Measurements from ENCODE around the gene KRTAP5-7.

DNA sequence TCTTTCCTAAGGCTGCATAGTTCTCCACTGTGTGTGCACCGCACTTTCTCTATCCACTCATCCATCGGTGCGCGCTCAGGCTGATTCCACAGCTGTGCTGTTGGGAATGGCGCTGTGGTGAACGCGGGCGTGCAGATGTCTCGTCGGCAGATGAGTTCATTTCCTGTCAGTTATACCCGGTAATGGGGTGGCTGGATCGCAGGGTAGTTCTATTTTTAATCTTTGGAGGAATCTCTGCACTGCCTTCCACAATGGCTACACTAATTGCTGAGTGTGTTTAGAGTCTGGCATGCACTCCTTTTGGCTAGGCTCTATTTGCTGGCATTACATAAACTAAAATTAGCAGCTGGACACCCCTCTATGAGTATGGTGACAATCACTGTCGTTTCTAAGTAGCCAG, 27.9 kb upstream of the KRTAP5-7 start:
- TF ChIP-seq, protein P1, sequence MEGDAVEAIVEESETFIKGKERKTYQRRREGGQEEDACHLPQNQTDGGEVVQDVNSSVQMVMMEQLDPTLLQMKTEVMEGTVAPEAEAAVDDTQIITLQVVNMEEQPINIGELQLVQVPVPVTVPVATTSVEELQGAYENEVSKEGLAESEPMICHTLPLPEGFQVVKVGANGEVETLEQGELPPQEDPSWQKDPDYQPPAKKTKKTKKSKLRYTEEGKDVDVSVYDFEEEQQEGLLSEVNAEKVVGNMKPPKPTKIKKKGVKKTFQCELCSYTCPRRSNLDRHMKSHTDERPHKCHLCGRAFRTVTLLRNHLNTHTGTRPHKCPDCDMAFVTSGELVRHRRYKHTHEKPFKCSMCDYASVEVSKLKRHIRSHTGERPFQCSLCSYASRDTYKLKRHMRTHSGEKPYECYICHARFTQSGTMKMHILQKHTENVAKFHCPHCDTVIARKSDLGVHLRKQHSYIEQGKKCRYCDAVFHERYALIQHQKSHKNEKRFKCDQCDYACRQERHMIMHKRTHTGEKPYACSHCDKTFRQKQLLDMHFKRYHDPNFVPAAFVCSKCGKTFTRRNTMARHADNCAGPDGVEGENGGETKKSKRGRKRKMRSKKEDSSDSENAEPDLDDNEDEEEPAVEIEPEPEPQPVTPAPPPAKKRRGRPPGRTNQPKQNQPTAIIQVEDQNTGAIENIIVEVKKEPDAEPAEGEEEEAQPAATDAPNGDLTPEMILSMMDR (IDR thresholded peaks at IDR 0.05; ENCODE audit: low read depth, low read length) = no peak
- TF ChIP-seq EZH2phosphoT487 (IDR thresholded peaks at IDR 0.05; ENCODE audit: low read depth) = no peak
